NCI-H460 (cell line): ENCODE measurements around the gene FSIP1. TPM values are rescaled to one million over a fixed set of nuclear protein-coding genes. Genes with fewer than 3 reads are reported as not detected.

Source experiments
- DNase-seq: peaks from one replicate; pipeline ENCODE4 v3.0.0-alpha.2; 2016; ENCODE audit warnings: low read depth; ENCODE audit errors: extremely low read depth
- total RNA-seq: library from RNA; depleted of rRNA; stranded (reverse); fragments of >200 nt; shearing (Covaris generic); gene quantifications from 2 replicates; pipeline ENCODE4 v1.2.3, GENCODE V29; 2014

The FSIP1 gene
- total RNA-seq, 1 experiment from 2014 or later: 0.52 TPM

DNA sequence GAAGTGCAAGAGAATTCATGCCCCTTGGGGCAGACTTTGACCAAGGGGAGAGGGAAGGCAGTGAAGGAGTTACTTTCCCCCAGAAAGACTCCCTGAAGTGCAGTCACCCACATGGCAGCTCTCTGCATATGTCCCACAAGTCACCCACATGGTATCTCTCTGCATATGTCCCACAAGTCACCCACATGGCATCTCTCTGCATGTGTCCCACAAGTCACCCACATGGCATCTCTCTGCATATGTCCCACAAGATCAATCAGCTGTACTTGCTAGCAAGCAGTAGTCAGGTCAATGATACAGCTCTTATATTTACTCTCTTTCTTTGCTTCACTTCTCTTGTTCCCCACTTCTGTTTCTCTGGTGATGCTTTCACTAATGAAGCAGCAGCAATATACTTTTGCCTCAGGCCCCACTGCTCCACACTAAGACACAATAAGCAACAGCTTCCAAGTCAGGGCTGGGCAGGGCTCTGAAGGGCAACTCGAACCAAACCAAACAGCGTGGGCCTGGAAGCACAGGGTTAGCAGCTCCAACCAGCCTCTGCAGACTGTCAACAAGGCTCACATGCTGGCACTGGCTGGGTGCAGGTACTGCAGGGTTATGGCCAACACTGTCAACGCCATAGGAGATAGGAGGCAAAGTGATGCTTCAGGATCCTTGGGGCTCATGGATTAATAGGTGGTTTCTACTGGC, 155.0 kb downstream of the FSIP1 start:
- no peak for DNase-seq

DNA sequence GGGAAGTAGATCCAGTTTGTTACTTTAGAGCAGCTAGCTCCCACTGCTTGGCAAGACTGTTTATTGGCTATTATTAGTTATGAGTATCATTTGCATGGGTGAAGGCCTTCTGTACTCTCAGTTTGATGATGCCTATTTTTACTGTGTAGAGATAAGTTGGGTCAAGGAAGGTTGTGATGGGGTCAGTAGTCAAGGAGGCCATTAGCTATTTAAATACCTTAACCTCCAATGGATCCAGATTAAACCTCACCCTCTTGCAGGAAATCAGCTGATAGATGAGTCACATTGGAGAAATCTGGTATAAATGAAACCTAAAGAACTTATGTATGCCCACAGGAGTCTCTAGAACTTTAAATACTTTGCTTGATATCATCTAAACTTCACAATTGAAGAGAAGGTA, 156.8 kb downstream of the FSIP1 start:
- no peak for DNase-seq

DNA sequence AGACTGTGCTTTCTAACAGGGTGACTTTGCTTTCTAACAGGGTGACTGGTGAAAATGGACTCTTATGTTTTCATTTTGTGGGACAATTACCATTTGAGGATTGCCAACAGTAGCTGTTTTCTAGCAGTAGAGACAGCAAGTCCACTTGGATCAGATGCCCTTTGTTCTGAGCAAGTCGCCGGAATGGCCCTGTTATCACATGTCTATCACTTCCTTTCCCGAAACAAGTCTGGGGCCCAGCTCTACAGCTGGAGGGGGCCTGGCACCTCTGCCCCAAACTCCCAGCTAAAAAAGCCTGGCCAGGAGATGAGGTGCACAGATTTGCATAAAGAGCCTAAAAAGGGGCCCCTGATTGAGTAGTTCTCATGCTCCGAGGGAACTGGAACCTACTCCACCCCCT, 157.2 kb downstream of the FSIP1 start:
- no peak for DNase-seq

GRCh38 chr15:39624806-39625205, 157.8 kb downstream of the FSIP1 start:
- DNase-seq: no peak

DNA sequence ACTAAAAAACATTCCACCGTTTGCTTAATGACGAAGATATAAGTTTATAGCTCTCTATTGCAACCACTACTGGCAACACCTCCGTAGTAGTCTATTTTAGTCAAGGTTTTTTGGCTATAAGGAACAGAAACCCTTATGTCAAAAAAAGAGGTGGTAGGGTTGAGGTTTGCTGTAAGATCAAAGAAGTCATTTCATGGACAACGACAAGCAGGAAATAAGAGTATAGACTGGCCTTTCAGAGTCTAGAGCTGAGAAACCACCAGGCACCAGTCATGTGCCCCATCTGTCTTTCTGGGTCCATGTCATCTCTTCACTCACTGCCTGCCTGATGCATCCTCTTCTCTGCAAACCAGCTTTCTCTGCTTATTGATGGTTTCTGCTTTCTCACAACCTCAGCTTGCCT, 159.1 kb downstream of the FSIP1 start:
- DNase-seq: no peak

GRCh38 chr15:39622660-39623516, 159.8 kb downstream of the FSIP1 start:
- DNase-seq: no peak

DNA sequence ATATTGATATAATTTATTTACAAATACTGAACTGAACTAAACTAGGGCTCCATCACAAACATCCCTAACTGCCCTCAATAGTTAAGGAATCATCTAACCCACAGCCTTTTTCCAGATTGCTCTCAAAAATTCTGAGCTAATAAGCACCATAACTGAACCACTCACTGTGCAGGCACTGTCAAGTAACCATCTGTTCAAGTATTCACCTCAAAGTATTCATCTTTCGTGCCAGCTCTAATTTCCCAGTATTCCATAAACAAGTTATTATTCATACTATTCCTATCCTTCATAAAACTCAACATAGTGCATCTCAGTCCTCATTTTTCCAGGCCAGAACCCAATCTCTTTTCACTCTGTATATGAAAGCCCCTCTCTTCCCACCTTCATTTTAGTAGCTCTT, 160.7 kb downstream of the FSIP1 start:
- DNase-seq: no peak

DNA sequence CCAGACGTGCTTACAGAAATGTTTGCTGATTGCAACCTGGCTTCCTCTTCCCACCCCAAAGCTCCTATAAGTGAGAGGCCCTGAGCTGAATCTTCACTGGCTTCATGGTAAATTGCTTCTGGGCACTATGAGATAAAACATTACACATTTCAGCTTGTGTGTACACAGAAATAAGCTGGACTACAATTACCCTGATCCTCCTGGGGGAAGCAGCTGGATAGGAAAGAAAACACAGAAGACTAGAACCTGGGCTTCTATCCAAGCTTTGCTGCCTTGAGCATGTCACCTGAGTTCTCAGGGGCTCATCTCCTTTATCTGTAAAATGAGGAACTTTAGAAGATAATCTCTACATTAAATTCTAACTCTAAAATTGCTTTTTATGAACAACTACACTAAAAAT, 161.4 kb downstream of the FSIP1 start:
- DNase-seq: no peak

GRCh38 chr15:39618063-39618823, 164.4 kb downstream of the FSIP1 start:
- DNase-seq: no peak

- DNase-seq: no peak
Measured at GRCh38 chr15:39616731-39617455, 165.7 kb downstream of the FSIP1 start.

GRCh38 chr15:39613861-39614260, 168.8 kb downstream of the FSIP1 start:
- DNase-seq: no peak

GRCh38 chr15:39613271-39613670, 169.4 kb downstream of the FSIP1 start:
- DNase-seq: no peak

DNA sequence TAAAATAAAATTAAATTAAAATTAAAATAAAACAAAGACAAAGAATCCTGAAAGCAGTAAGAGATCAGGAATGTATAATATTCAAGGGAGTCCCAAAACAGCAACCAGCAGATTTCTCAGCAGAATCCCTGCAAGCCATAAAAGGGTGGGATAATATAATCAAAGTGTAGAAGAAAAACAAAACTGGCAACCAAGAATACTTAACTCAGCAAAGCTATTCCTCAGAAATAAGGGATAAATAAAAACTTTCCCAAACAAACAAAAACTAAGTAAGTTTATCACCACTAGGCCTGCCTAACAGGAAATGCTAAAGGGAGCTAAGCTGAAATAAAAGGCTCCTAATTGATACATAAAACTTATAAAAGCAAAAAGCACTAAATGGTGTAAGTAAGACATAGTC, 172.0 kb downstream of the FSIP1 start:
- no peak for DNase-seq

GRCh38 chr15:39609166-39609916, 173.3 kb downstream of the FSIP1 start:
- no peak for DNase-seq

DNA sequence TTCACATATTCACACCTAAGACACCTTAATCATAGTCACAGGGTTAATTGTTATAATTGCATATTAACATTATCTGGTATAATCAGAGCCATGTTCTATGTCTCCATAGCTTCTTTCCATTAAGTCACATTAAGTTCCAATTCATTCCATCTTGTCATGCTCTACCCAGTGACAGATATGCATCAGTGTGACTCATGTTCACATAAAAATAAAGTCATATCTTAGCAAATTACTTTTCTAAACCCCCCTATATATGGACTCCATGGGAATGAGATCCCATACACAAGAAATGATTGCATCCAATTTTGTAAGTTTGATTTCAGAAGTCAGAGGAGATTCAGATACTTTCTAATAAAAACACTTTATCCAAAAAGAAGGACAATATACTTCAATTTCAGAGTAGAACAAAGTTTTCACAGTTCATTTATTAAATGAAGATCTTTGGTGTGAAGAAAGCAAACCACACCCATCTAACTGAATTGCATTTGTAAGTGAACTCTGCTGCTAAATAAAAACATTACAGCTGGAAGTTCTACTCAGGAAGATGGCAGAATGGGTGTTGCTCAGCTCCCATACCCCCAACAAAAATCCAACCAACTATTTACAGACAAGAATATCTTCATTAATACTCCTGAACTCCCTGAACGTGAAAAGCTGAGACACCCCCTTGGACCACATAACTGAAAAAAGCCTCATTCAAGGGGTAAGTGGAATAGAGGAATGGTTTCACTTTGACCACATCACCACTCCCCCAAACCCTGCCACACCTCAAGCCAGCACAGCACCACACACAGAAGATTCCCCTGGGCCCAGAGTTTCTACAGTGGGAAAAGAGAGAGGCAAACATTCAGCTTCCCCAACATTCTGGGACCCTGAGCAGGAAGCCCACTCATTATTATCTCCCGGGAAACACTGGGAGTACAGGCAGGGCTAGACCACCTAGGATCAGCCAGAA, 174.2 kb downstream of the FSIP1 start:
- DNase-seq: no peak

DNA sequence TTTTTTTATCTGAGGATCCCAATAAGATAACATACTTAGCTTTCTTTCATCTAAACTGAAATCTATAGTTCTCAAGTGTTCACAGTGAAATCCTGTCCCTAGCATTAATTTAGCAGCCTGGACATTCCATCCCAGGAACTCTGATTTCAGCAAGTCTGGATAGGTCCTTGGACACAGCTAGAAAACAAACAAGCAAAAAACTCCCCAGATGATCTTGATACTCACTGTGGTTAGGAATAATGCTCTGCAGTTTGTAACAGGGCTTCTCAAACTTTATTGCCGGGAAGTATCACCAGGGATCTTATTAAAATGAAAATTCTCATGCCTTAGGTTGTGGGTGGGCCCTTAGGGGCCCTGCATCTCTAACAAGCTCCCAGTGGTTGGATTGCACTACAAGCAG, 177.5 kb downstream of the FSIP1 start:
- no peak for DNase-seq

DNA sequence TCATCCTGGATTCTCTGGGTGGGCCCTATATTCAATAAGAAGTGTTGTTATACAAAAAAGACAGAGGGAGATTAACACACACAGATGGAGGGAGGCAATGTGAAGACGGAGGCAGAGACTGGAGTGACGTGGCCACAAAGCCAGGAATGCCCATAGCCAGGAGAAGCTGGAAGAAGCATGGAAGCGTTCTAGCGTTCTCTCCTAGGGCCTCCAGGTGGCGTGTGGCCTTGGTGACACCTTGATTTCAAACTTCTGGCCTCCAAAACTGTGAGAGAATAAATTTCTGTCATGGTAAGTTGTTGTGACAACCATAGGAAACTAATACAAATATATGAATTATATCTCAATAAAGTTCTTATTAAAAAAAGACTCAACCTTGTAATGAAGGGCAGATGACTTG, 180.5 kb downstream of the FSIP1 start:
- no peak for DNase-seq

- DNase-seq: no peak
Measured at GRCh38 chr15:39599871-39600270, 182.8 kb downstream of the FSIP1 start.
